HEK293 (cell line): Measurements from ENCODE around the gene EHD1.

ENCODE experiments used
- HOXA7 ChIP-seq: sonication (generic); formaldehyde crosslinking; IDR thresholded peaks from 2 replicates; pipeline ENCODE4 v1.8.1; 2022; ENCODE audit warnings: missing genetic modification reagents, borderline replicate concordance
- MZF1 ChIP-seq: fragments of 450-650 bp; formaldehyde crosslinking; IDR thresholded peaks from 2 replicates; pipeline ENCODE4 v1.5.1; 2017; ENCODE audit warnings: missing biosample characterization, missing genetic modification characterization, borderline replicate concordance
- SALL2 ChIP-seq: fragments of 450-650 bp; formaldehyde crosslinking; IDR thresholded peaks from 2 replicates; pipeline ENCODE4 v1.5.0; 2017; ENCODE audit warnings: missing biosample characterization, mild to moderate bottlenecking, missing genetic modification characterization, borderline replicate concordance
- YY1 ChIP-seq: fragments of 450-650 bp; formaldehyde crosslinking; IDR thresholded peaks from 2 replicates; pipeline ENCODE4 v1.5.1; 2018; ENCODE audit warnings: missing biosample characterization, missing genetic modification characterization
- ZBTB1 ChIP-seq: fragments of 450-650 bp; formaldehyde crosslinking; IDR thresholded peaks from 2 replicates; pipeline ENCODE4 v1.5.1; 2016; ENCODE audit warnings: missing biosample characterization, missing genetic modification characterization
- ZNF274 ChIP-seq, 2 experiments: fragments of 200-500 bp in 1 of 2; fragments of 450-650 bp in 1 of 2; sonication (Bioruptor generic) in 1 of 2; formaldehyde crosslinking in 1 of 2; IDR thresholded peaks; 2 replicates each; pipeline versions ENCODE4 v1.5.1 to v1.6.1; 2014 to 2016; ENCODE audit warnings: borderline replicate concordance in 1 of 2, inconsistent platforms in 1 of 2, low read length in 1 of 2, missing biosample characterization in 1 of 2, missing genetic modification characterization in 1 of 2
- ZNF747 ChIP-seq: fragments of 450-650 bp; formaldehyde crosslinking; IDR thresholded peaks from 2 replicates; pipeline ENCODE4 v1.5.1; 2016; ENCODE audit warnings: missing biosample characterization, missing genetic modification characterization
- TF ChIP-seq, protein P1 (sequence below): fragments of 450-650 bp; formaldehyde crosslinking; IDR thresholded peaks from 2 replicates; pipeline ENCODE4 v1.5.1; 2016; ENCODE audit warnings: missing biosample characterization, missing genetic modification characterization
- TF ChIP-seq, protein P2 (sequence below): fragments of 450-650 bp; formaldehyde crosslinking; IDR thresholded peaks from 2 replicates; pipeline ENCODE4 v1.5.1; 2016; ENCODE audit warnings: missing biosample characterization, missing genetic modification characterization
- TF ChIP-seq, protein P3 (sequence below): fragments of 450-650 bp; formaldehyde crosslinking; conservative IDR thresholded peaks from 2 replicates; pipeline ENCODE4 v1.5.1; 2016; ENCODE audit warnings: low read depth, missing biosample characterization, missing genetic modification characterization
- TF ChIP-seq, protein P4 (sequence below): fragments of 450-650 bp; formaldehyde crosslinking; IDR thresholded peaks from 2 replicates; pipeline ENCODE4 v1.5.1; 2016; ENCODE audit warnings: missing biosample characterization, missing genetic modification characterization, low read depth

DNA sequence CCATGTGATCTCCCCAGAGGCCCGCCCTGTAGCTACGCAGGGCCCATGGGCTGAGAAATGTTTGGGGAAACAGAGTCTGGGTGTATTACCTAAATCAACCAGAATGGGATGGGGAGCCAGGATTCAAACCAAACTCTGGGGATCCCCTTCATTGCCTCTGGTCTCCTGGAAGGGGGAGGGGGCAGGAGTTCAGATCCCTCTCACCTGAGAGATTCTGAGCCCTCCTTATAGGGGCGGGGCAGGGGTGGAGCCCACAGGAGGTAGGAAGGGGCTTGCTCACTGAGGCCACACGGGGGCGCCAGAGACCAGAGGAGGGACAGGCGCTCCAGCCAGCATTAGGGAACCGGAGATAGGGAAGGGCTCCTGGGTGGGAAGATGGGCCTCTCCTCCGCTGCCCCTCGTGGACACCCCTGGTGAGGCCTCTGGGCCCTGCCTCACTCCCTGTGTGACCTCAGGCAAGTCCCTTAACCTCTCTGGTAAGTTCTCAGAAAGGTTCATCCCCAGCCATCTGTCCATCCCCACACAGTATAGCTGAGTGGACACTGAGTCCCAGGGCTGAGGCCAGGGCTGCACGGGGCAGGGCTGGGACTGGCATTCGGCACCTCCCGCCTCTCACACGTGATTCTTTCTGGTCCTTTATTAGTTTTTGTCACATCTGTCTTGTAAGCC is 31.3 kb downstream of the EHD1 start:
- TF ChIP-seq, protein P1, sequence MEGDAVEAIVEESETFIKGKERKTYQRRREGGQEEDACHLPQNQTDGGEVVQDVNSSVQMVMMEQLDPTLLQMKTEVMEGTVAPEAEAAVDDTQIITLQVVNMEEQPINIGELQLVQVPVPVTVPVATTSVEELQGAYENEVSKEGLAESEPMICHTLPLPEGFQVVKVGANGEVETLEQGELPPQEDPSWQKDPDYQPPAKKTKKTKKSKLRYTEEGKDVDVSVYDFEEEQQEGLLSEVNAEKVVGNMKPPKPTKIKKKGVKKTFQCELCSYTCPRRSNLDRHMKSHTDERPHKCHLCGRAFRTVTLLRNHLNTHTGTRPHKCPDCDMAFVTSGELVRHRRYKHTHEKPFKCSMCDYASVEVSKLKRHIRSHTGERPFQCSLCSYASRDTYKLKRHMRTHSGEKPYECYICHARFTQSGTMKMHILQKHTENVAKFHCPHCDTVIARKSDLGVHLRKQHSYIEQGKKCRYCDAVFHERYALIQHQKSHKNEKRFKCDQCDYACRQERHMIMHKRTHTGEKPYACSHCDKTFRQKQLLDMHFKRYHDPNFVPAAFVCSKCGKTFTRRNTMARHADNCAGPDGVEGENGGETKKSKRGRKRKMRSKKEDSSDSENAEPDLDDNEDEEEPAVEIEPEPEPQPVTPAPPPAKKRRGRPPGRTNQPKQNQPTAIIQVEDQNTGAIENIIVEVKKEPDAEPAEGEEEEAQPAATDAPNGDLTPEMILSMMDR (tag by site-specific recombination), result peak; percentile 89
- TF ChIP-seq ZBTB1 (tag by site-specific recombination) (no peak), ZNF274 (IDR thresholded peaks at IDR 0.05; ENCODE audit: low read length) (no peak), ZNF274 (tag by site-specific recombination; IDR thresholded peaks at IDR 0.05; ENCODE audit: borderline replicate concordance) (no peak), MZF1 (tag by site-specific recombination) (no peak), HOXA7 (CRISPR knock-in tag) (no peak), YY1 (tag by site-specific recombination) (no peak), SALL2 (tag by site-specific recombination) (no peak), ZNF747 (tag by site-specific recombination) (no peak)
- TF ChIP-seq, protein P2, sequence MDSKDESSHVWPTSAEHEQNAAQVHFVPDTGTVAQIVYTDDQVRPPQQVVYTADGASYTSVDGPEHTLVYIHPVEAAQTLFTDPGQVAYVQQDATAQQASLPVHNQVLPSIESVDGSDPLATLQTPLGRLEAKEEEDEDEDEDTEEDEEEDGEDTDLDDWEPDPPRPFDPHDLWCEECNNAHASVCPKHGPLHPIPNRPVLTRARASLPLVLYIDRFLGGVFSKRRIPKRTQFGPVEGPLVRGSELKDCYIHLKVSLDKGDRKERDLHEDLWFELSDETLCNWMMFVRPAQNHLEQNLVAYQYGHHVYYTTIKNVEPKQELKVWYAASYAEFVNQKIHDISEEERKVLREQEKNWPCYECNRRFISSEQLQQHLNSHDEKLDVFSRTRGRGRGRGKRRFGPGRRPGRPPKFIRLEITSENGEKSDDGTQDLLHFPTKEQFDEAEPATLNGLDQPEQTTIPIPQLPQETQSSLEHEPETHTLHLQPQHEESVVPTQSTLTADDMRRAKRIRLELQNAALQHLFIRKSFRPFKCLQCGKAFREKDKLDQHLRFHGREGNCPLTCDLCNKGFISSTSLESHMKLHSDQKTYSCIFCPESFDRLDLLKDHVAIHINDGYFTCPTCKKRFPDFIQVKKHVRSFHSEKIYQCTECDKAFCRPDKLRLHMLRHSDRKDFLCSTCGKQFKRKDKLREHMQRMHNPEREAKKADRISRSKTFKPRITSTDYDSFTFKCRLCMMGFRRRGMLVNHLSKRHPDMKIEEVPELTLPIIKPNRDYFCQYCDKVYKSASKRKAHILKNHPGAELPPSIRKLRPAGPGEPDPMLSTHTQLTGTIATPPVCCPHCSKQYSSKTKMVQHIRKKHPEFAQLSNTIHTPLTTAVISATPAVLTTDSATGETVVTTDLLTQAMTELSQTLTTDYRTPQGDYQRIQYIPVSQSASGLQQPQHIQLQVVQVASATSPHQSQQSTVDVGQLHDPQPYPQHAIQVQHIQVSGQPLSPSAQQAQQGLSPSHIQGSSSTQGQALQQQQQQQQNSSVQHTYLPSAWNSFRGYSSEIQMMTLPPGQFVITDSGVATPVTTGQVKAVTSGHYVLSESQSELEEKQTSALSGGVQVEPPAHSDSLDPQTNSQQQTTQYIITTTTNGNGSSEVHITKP (tag by site-specific recombination), result no peak
- TF ChIP-seq, protein P3, sequence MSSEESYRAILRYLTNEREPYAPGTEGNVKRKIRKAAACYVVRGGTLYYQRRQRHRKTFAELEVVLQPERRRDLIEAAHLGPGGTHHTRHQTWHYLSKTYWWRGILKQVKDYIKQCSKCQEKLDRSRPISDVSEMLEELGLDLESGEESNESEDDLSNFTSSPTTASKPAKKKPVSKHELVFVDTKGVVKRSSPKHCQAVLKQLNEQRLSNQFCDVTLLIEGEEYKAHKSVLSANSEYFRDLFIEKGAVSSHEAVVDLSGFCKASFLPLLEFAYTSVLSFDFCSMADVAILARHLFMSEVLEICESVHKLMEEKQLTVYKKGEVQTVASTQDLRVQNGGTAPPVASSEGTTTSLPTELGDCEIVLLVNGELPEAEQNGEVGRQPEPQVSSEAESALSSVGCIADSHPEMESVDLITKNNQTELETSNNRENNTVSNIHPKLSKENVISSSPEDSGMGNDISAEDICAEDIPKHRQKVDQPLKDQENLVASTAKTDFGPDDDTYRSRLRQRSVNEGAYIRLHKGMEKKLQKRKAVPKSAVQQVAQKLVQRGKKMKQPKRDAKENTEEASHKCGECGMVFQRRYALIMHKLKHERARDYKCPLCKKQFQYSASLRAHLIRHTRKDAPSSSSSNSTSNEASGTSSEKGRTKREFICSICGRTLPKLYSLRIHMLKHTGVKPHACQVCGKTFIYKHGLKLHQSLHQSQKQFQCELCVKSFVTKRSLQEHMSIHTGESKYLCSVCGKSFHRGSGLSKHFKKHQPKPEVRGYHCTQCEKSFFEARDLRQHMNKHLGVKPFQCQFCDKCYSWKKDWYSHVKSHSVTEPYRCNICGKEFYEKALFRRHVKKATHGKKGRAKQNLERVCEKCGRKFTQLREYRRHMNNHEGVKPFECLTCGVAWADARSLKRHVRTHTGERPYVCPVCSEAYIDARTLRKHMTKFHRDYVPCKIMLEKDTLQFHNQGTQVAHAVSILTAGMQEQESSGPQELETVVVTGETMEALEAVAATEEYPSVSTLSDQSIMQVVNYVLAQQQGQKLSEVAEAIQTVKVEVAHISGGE (tag by site-specific recombination), result no peak
- TF ChIP-seq, protein P4, sequence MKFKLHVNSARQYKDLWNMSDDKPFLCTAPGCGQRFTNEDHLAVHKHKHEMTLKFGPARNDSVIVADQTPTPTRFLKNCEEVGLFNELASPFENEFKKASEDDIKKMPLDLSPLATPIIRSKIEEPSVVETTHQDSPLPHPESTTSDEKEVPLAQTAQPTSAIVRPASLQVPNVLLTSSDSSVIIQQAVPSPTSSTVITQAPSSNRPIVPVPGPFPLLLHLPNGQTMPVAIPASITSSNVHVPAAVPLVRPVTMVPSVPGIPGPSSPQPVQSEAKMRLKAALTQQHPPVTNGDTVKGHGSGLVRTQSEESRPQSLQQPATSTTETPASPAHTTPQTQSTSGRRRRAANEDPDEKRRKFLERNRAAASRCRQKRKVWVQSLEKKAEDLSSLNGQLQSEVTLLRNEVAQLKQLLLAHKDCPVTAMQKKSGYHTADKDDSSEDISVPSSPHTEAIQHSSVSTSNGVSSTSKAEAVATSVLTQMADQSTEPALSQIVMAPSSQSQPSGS (tag by site-specific recombination), result no peak
